B cell (primary cell): ENCODE results near the gene PPIL1. TPM values are rescaled to one million over a fixed set of nuclear protein-coding genes. Genes with fewer than 3 reads are reported as not detected.

Experiments used
- ATAC-seq: fragments of 200-7000 bp; cut with Tn5 transposase; one replicate; pipeline ENCODE4 v1.10.0; 2021; ENCODE audit warnings: low read depth, mild to moderate bottlenecking, moderate number of reproducible peaks, moderate library complexity
- CTCF ChIA-PET: fragments of 350-600 bp; sonication (Branson Sonifier 250); formaldehyde crosslinking; loops from one replicate; lab custom pipeline; 2021; ENCODE audit warnings: antibody characterized with exemption, inconsistent platforms; lab: Charles Lee
- POLR2A ChIA-PET: fragments of 350-600 bp; sonication (Branson Sonifier 250); formaldehyde crosslinking; loops from one replicate; lab custom pipeline; 2021; ENCODE audit warnings: antibody characterized with exemption; lab: Charles Lee
- DNase-seq: peaks from one replicate; pipeline ENCODE4 v3.0.0; 2013
- H2AFZ ChIP-seq: 2 replicates; pipeline ENCODE4 v1.6.1; 2012; ENCODE audit warnings: mild to moderate bottlenecking, low read depth, low read length; ENCODE audit not compliant: insufficient read depth, poor library complexity, severe bottlenecking
- H3K27ac ChIP-seq, 2 donors: 1 replicate in 1 of 2; 2 replicates in 1 of 2; pipeline ENCODE4 v1.5.1; 2012 to 2013; ENCODE audit warnings: low read length in 2 of 2, mild to moderate bottlenecking in 2 of 2, moderate library complexity in 1 of 2
- H3K27me3 ChIP-seq, 4 experiments: fragments of 200-600 bp in 1 of 4; sonication (generic) in 1 of 4; replicated peaks in 1 of 4; 1 replicate in 2 of 4; 2 replicates in 2 of 4; pipeline versions ENCODE4 v1.6.1 to v1.7.0; 2013 to 2016; ENCODE audit warnings: low read length in 3 of 4, mild to moderate bottlenecking in 2 of 4, mixed read lengths in 1 of 4, moderate library complexity in 1 of 4; ENCODE audit not compliant: insufficient read depth in 4 of 4, control insufficient read depth in 3 of 4; ENCODE audit errors: control extremely low read depth in 1 of 4
- H3K36me3 ChIP-seq, 2 experiments: replicated peaks in 1 of 2; 1 replicate in 1 of 2; 2 replicates in 1 of 2; pipeline versions ENCODE4 v1.6.1 to v1.7.1; 2013; ENCODE audit warnings: low read length in 1 of 2; ENCODE audit not compliant: insufficient read depth in 2 of 2, control insufficient read depth in 1 of 2; ENCODE audit errors: control extremely low read depth in 1 of 2, extremely low read depth in 1 of 2
- H3K4me1 ChIP-seq, 2 donors: fragments of 200-600 bp in 1 of 2; sonication (generic) in 1 of 2; 1 replicate in 1 of 2; 2 replicates in 1 of 2; pipeline versions ENCODE4 v1.5.1 to v1.6.1; 2013 to 2017; ENCODE audit warnings: low read length in 2 of 2; ENCODE audit not compliant: control insufficient read depth in 2 of 2, insufficient read depth in 2 of 2
- H3K4me2 ChIP-seq: replicated peaks from 2 replicates; pipeline ENCODE3; 2012; ENCODE audit warnings: mild to moderate bottlenecking, low read depth, low read length; ENCODE audit not compliant: poor library complexity, severe bottlenecking
- H3K4me3 ChIP-seq, 5 experiments: fragments of 200-600 bp in 1 of 5; sonication (generic) in 1 of 5; 1 replicate in 3 of 5; 2 replicates in 2 of 5; pipeline versions ENCODE4 v1.5.1 to v1.7.0; 2011 to 2016; ENCODE audit warnings: low read length in 4 of 5, mild to moderate bottlenecking in 4 of 5, low read depth in 2 of 5, control low read depth in 1 of 5, moderate library complexity in 1 of 5; ENCODE audit not compliant: insufficient read depth in 1 of 5; ENCODE audit errors: control extremely low read depth in 1 of 5, extremely low read depth in 1 of 5
- H3K79me2 ChIP-seq: fragments of 200-600 bp; sonication (generic); one replicate; pipeline ENCODE4 v1.6.0; 2016; ENCODE audit warnings: low read length; ENCODE audit not compliant: control insufficient read depth, insufficient read depth
- H3K9ac ChIP-seq: fragments of 200-600 bp; sonication (generic); 2 replicates; pipeline ENCODE4 v1.6.1; 2017; ENCODE audit warnings: mild to moderate bottlenecking, low read length, moderate library complexity
- H3K9me3 ChIP-seq, 3 donors: one replicate each; pipeline versions ENCODE4 v1.6.1 to v1.7.1; 2013; ENCODE audit warnings: low read length in 2 of 3; ENCODE audit not compliant: control insufficient read depth in 2 of 3, insufficient read depth in 1 of 3; ENCODE audit errors: control extremely low read depth in 1 of 3
- H4K20me1 ChIP-seq: 2 replicates; pipeline ENCODE4 v1.6.0; 2012; ENCODE audit warnings: mild to moderate bottlenecking, low read length; ENCODE audit not compliant: insufficient read depth, control insufficient read depth, poor library complexity, severe bottlenecking
- H3K27ac Mint-ChIP-seq: one replicate; pipeline ENCODE4 v1.8.0; 2021; ENCODE audit warnings: mixed read lengths
- H3K27me3 Mint-ChIP-seq: one replicate; pipeline ENCODE4 v1.8.0; 2021; ENCODE audit warnings: mixed read lengths
- H3K4me1 Mint-ChIP-seq: one replicate; pipeline ENCODE4 v1.8.0; 2021; ENCODE audit warnings: mixed read lengths
- H3K4me3 Mint-ChIP-seq: one replicate; pipeline ENCODE4 v1.8.0; 2021; ENCODE audit warnings: mixed read lengths
- H3K9me3 Mint-ChIP-seq: one replicate; pipeline ENCODE4 v1.8.0; 2022; ENCODE audit warnings: mixed read lengths; ENCODE audit not compliant: insufficient read depth
- CTCF ChIP-seq: fragments of 200-600 bp; IDR thresholded peaks from one replicate; pipeline ENCODE4 v1.8.0; 2022; ENCODE audit warnings: antibody characterized with exemption, mild to moderate bottlenecking
- EZH2 ChIP-seq: IDR thresholded peaks from 2 replicates; pipeline ENCODE4 v1.6.1; 2012; ENCODE audit warnings: borderline replicate concordance, low read depth, mild to moderate bottlenecking, moderate library complexity, low read length; ENCODE audit not compliant: insufficient read depth, poor library complexity, severe bottlenecking
- WGBS: methylation state at CpG from one replicate; pipeline ENCODE4 v1.1.5; 2013; ENCODE audit warnings: missing lambda C conversion rate; ENCODE audit not compliant: insufficient coverage; 5-methylcytosine and 5-hydroxymethylcytosine counted together
- intact Hi-C: fragments of 100-400 bp; cut with micrococcal nuclease; formaldehyde crosslinking; loops from one replicate; pipeline ENCODE4 v1.10.0; 2022
- polyA plus RNA-seq: library from polyadenylated mRNA; depleted of rRNA; stranded (reverse); fragments of >200 nt; gene quantifications from 2 replicates; pipeline ENCODE4 v1.2.3, GENCODE V29; 2012
- total RNA-seq, 2 donors: library from RNA; stranded (reverse); fragments of 120-200 nt in 1 of 2; gene quantifications; 1 replicate in 1 of 2; 2 replicates in 1 of 2; pipeline versions ENCODE4 v1.2.3 to v1.2.4, GENCODE V29; 2013 to 2022

Gene PPIL1
- total and polyA plus RNA-seq, 2 donors (not counting 1 experiment from before 2014, with no cell fraction given): 2.9 to 7.0 TPM

- no peaks in the 10 kb centered on the region for H3K9me3 ChIP-seq
- H4K20me1 ChIP-seq: peaks cover 10% of the 10 kb centered on the region
- no peak overlapping the region for H3K4me2 ChIP-seq
- Mint-ChIP-seq H3K4me3 (no peak overlapping the region), H3K27me3 (no peaks in the 10 kb centered on the region), H3K4me1 (peaks cover 34% of the 10 kb centered on the region), H3K27ac (no peak overlapping the region), H3K9me3 (no peaks in the 10 kb centered on the region)
- no peak overlapping the region for H3K4me3 ChIP-seq
- H3K9ac ChIP-seq: no peak overlapping the region
- no peak for DNase-seq
- intact Hi-C loops: no loop called here
- H3K27ac ChIP-seq: no peak overlapping the region
- peaks cover 13 to 15% of the 10 kb centered on the region in 2 donors for H3K4me1 ChIP-seq
- H3K36me3 ChIP-seq: peaks cover 6 to 10% of the 10 kb centered on the region in 2 experiments
- no peak overlapping the region for H2AFZ ChIP-seq
- ATAC-seq: no peak
- H3K27me3 ChIP-seq: no peaks in the 10 kb centered on the region
- WGBS: no CpG with 5 or more reads among the region's 3 CpGs
- TF ChIP-seq EZH2 (no peak), CTCF (no peak)
- CTCF ChIA-PET: interaction anchor here (1.0 to 2.3 kb wide), 5 partner anchors 16 to 282 kb away, joined by 3 to 11 read pairs (median 3); partner anchors contain the start of gene PPIL1
- POLR2A ChIA-PET: interaction anchor here (0.6 kb wide), 1 partner anchor 206 kb away, joined by 3 read pairs; no protein-coding TSS in a partner anchor
- peaks cover 39% of the 10 kb centered on the region for H3K79me2 ChIP-seq
Observed at GRCh38 chr6:36890112-36890663, 15.6 kb upstream of the PPIL1 start.

GRCh38 chr6:36888654-36889481 lies 14.3 kb upstream of the PPIL1 start:
- no peak for ATAC-seq
- ChIA-PET POLR2A (no interaction called here), CTCF (interaction anchor here (1.0 to 2.3 kb wide), 7 partner anchors 9 to 284 kb away, joined by 3 to 11 read pairs (median 4); partner anchors contain the start of genes MTCH1 and PPIL1)
- Histone ChIP-seq H3K4me1 (peaks cover 17 to 22% of the 10 kb centered on the region in 2 donors), H2AFZ (no peak overlapping the region), H4K20me1 (peaks cover 10% of the 10 kb centered on the region), H3K79me2 (peaks cover 42% of the 10 kb centered on the region), H3K9me3 (no peaks in the 10 kb centered on the region), H3K36me3 (peaks cover 2 to 6% of the 10 kb centered on the region in 2 experiments), H3K4me2 (no peak overlapping the region), H3K9ac (no peak overlapping the region), H3K27me3 (no peaks in the 10 kb centered on the region), H3K4me3 (no peak overlapping the region), H3K27ac (no peak overlapping the region)
- peaks cover 35% of the 10 kb centered on the region for H3K4me1 Mint-ChIP-seq
- H3K27me3 Mint-ChIP-seq: no peaks in the 10 kb centered on the region
- TF ChIP-seq CTCF (no peak), EZH2 (no peak)
- 77% methylated on average over 5 of the region's 6 CpGs for WGBS
- DNase-seq: no peak
- no peak overlapping the region for H3K4me3 Mint-ChIP-seq
- intact Hi-C loops: loop anchor here (5.0 kb wide), 3 partner anchors 98 to 463 kb away; partner anchors contain the start of genes MTCH1 and RNF8
- H3K27ac Mint-ChIP-seq: no peak overlapping the region
- H3K9me3 Mint-ChIP-seq: no peaks in the 10 kb centered on the region
